Neuronal stem cell (in vitro differentiated cells): ENCODE data around the gene C19orf44.

Experiments
- DNase-seq: peaks from one replicate; pipeline ENCODE4 v3.0.0-alpha.2; 2013; ENCODE audit warnings: low spot score
- H2AFZ ChIP-seq: one replicate; pipeline ENCODE4 v1.6.1; 2013; ENCODE audit warnings: mild to moderate bottlenecking, low read length, inconsistent platforms
- H2AK5ac ChIP-seq: 2 replicates; pipeline ENCODE4 v1.6.1; 2013; ENCODE audit warnings: low read depth, mild to moderate bottlenecking, inconsistent platforms, low read length, moderate library complexity, mixed read lengths
- H2BK120ac ChIP-seq: 2 replicates; pipeline ENCODE4 v1.6.1; 2013; ENCODE audit warnings: low read depth, mild to moderate bottlenecking, inconsistent platforms, low read length, moderate library complexity, mixed read lengths
- H2BK12ac ChIP-seq: one replicate; pipeline ENCODE4 v1.6.1; 2013; ENCODE audit warnings: low read length, inconsistent platforms
- H2BK15ac ChIP-seq: 2 replicates; pipeline ENCODE4 v1.6.1; 2013; ENCODE audit warnings: mild to moderate bottlenecking, low read length, inconsistent platforms, mixed read lengths
- H2BK5ac ChIP-seq: one replicate; pipeline ENCODE4 v1.6.1; 2013; ENCODE audit warnings: inconsistent platforms, mild to moderate bottlenecking, low read length, moderate library complexity
- H3K14ac ChIP-seq: one replicate; pipeline ENCODE4 v1.6.1; 2013; ENCODE audit warnings: low read length, inconsistent platforms
- H3K18ac ChIP-seq: 2 replicates; pipeline ENCODE4 v1.6.1; 2013; ENCODE audit warnings: low read length, inconsistent platforms
- H3K23ac ChIP-seq: 2 replicates; pipeline ENCODE4 v1.6.1; 2013; ENCODE audit warnings: low read depth, mild to moderate bottlenecking, mixed read lengths, low read length, inconsistent platforms; ENCODE audit not compliant: poor library complexity
- H3K27ac ChIP-seq: replicated peaks from 3 replicates; pipeline ENCODE4 v1.5.1; 2013; ENCODE audit warnings: low read length, inconsistent platforms
- H3K27me3 ChIP-seq, 3 experiments: 2 replicates each; pipeline ENCODE4 v1.6.1; 2013; ENCODE audit warnings: low read length in 3 of 3, mild to moderate bottlenecking in 2 of 3, inconsistent platforms in 1 of 3, low read depth in 1 of 3, mixed read lengths in 1 of 3, moderate library complexity in 1 of 3; ENCODE audit not compliant: control insufficient read depth in 3 of 3, insufficient read depth in 3 of 3
- H3K36me3 ChIP-seq, 2 donors: replicated peaks in 1 of 2; 2 replicates each; pipeline ENCODE4 v1.6.1; 2013; ENCODE audit warnings: low read length in 2 of 2; ENCODE audit not compliant: control insufficient read depth in 2 of 2, insufficient read depth in 2 of 2
- H3K4ac ChIP-seq: 2 replicates; pipeline ENCODE4 v1.6.1; 2013; ENCODE audit warnings: inconsistent platforms, mild to moderate bottlenecking, low read length, moderate library complexity
- H3K4me1 ChIP-seq, 2 donors: 1 replicate in 1 of 2; 2 replicates in 1 of 2; pipeline ENCODE4 v1.6.1; 2013; ENCODE audit warnings: low read length in 2 of 2, low read depth in 1 of 2; ENCODE audit not compliant: control insufficient read depth in 2 of 2, insufficient read depth in 1 of 2
- H3K4me2 ChIP-seq: one replicate; pipeline ENCODE4 v1.6.1; 2013; ENCODE audit warnings: mild to moderate bottlenecking, low read length, inconsistent platforms; ENCODE audit not compliant: insufficient read depth, poor library complexity, severe bottlenecking
- H3K4me3 ChIP-seq, 2 donors: 2 replicates each; pipeline ENCODE4 v1.5.1; 2013; ENCODE audit warnings: low read length in 2 of 2, mild to moderate bottlenecking in 2 of 2, inconsistent platforms in 1 of 2, moderate library complexity in 1 of 2
- H3K79me1 ChIP-seq: one replicate; pipeline ENCODE4 v1.6.1; 2013; ENCODE audit warnings: low read depth, mild to moderate bottlenecking, inconsistent platforms, low read length, moderate library complexity
- H3K9ac ChIP-seq: one replicate; pipeline ENCODE4 v1.6.1; 2013; ENCODE audit warnings: mild to moderate bottlenecking, low read depth, low read length, inconsistent platforms; ENCODE audit not compliant: poor library complexity
- H3K9me3 ChIP-seq, 2 donors: replicated peaks in 1 of 2; 2 replicates each; pipeline versions ENCODE3 to v1.6.1; 2013; ENCODE audit warnings: low read length in 2 of 2, mild to moderate bottlenecking in 2 of 2, inconsistent platforms in 1 of 2, low read depth in 1 of 2, mixed read lengths in 1 of 2, moderate library complexity in 1 of 2; ENCODE audit not compliant: control insufficient read depth in 2 of 2, insufficient read depth in 1 of 2
- H4K8ac ChIP-seq: one replicate; pipeline ENCODE4 v1.6.1; 2013; ENCODE audit warnings: low read depth, mild to moderate bottlenecking, inconsistent platforms, low read length, moderate library complexity
- H4K91ac ChIP-seq: one replicate; pipeline ENCODE4 v1.6.1; 2013; ENCODE audit warnings: low read length, low read depth, mild to moderate bottlenecking, inconsistent platforms; ENCODE audit not compliant: poor library complexity
- WGBS, 2 donors: extraction: QIAGEN DNeasy Blood & Tissue Kit; methylation state at CpG; one replicate each; pipeline ENCODE4 v1.1.7; 2013; ENCODE audit warnings: missing lambda C conversion rate in 2 of 2, mixed read lengths in 1 of 2; ENCODE audit not compliant: insufficient read length in 2 of 2, insufficient replicate concordance in 1 of 2; ENCODE audit errors: extremely low coverage in 2 of 2; 5-methylcytosine and 5-hydroxymethylcytosine counted together

C19orf44 gene

GRCh38 chr19:16520074-16520973 is 24.1 kb downstream of the C19orf44 start:
- Histone ChIP-seq H3K23ac (peak overlapping the region; percentile 59), H3K18ac (no peak overlapping the region), H3K4ac (no peak overlapping the region), H3K4me3 (no peak overlapping the region), H2BK120ac (no peak overlapping the region), H3K27me3 (no peaks in the 10 kb centered on the region), H2AFZ (no peak overlapping the region), H3K9me3 (no peaks in the 10 kb centered on the region), H4K8ac (no peak overlapping the region), H3K4me2 (no peak overlapping the region), H2BK15ac (no peak overlapping the region), H2AK5ac (no peak overlapping the region), H3K36me3 (peaks cover 72 to 93% of the 10 kb centered on the region in 2 donors), H3K27ac (no peak overlapping the region), H3K9ac (no peak overlapping the region), H2BK5ac (no peak overlapping the region), H3K14ac (no peak overlapping the region), H3K79me1 (peaks cover 12% of the 10 kb centered on the region), H3K4me1 (no peaks in the 10 kb centered on the region), H4K91ac (no peak overlapping the region), H2BK12ac (no peak overlapping the region)
- no CpG with 5 or more reads among the region's 45 CpGs for WGBS, 2 donors
- DNase-seq: no peak

- no peak overlapping the region for H3K4ac ChIP-seq
Observed at GRCh38 chr19:16520986-16521624, 24.9 kb downstream of the C19orf44 start.

GRCh38 chr19:16521715-16522289 is 25.6 kb downstream of the C19orf44 start:
- no peak overlapping the region for H3K23ac ChIP-seq
- H3K36me3 ChIP-seq: peaks cover 80 to 97% of the 10 kb centered on the region in 2 donors
- H2AFZ ChIP-seq: no peak overlapping the region
- no peak overlapping the region for H3K4ac ChIP-seq
- H3K18ac ChIP-seq: no peak overlapping the region
- peaks cover 14% of the 10 kb centered on the region for H3K79me1 ChIP-seq
- no peaks in the 10 kb centered on the region for H3K4me1 ChIP-seq
- WGBS, 2 donors: no CpG with 5 or more reads among the region's 10 CpGs
- no peak overlapping the region for H4K8ac ChIP-seq
- H4K91ac ChIP-seq: no peak overlapping the region
- H3K9ac ChIP-seq: no peak overlapping the region
- DNase-seq: no peak
- no peak overlapping the region for H2BK5ac ChIP-seq
- H2AK5ac ChIP-seq: no peak overlapping the region
- no peak overlapping the region for H2BK120ac ChIP-seq
- H3K9me3 ChIP-seq: no peaks in the 10 kb centered on the region
- no peaks in the 10 kb centered on the region for H3K27me3 ChIP-seq
- no peak overlapping the region for H3K14ac ChIP-seq
- H3K4me2 ChIP-seq: no peak overlapping the region
- H2BK15ac ChIP-seq: no peak overlapping the region
- H2BK12ac ChIP-seq: no peak overlapping the region
- no peak overlapping the region for H3K27ac ChIP-seq
- no peak overlapping the region for H3K4me3 ChIP-seq

More at GRCh38 chr19:16520986-16521624, 24.9 kb downstream of the C19orf44 start:
- H3K4me1 ChIP-seq: no peaks in the 10 kb centered on the region
- H3K14ac ChIP-seq: peak overlapping the region; percentile 38
- H2BK15ac ChIP-seq: no peak overlapping the region
- DNase-seq: no peak
- H4K91ac ChIP-seq: no peak overlapping the region
- no peak overlapping the region for H2BK5ac ChIP-seq
- H3K79me1 ChIP-seq: peaks cover 12% of the 10 kb centered on the region
- no peaks in the 10 kb centered on the region for H3K27me3 ChIP-seq
- no peak overlapping the region for H2AFZ ChIP-seq
- H3K4me3 ChIP-seq: no peak overlapping the region
- H3K18ac ChIP-seq: no peak overlapping the region
- no peak overlapping the region for H2AK5ac ChIP-seq
- H3K9ac ChIP-seq: no peak overlapping the region
- no peak overlapping the region for H2BK120ac ChIP-seq
- no peak overlapping the region for H4K8ac ChIP-seq
- peaks cover 79 to 97% of the 10 kb centered on the region in 2 donors for H3K36me3 ChIP-seq
- peak overlapping the region; percentile 85 for H3K23ac ChIP-seq
- no CpG with 5 or more reads among the region's 18 CpGs for WGBS, 2 donors
- H3K9me3 ChIP-seq: no peaks in the 10 kb centered on the region
- H3K27ac ChIP-seq: no peak overlapping the region
- no peak overlapping the region for H3K4me2 ChIP-seq
- H2BK12ac ChIP-seq: no peak overlapping the region
